GM18520 (cell line): ENCODE results near the gene CACNA1D.
"Not testable (repeated sequence)": the region's sequence is repeated elsewhere in the genome, so short reads cannot be mapped to it uniquely, and the experiment has no call there.

ENCODE experiments used
- ATAC-seq: cut with Tn5 transposase; IDR thresholded peaks from one replicate; pipeline ENCODE4 v1.9.1; 2021; ENCODE audit not compliant: unreplicated experiment

Gene CACNA1D

DNA sequence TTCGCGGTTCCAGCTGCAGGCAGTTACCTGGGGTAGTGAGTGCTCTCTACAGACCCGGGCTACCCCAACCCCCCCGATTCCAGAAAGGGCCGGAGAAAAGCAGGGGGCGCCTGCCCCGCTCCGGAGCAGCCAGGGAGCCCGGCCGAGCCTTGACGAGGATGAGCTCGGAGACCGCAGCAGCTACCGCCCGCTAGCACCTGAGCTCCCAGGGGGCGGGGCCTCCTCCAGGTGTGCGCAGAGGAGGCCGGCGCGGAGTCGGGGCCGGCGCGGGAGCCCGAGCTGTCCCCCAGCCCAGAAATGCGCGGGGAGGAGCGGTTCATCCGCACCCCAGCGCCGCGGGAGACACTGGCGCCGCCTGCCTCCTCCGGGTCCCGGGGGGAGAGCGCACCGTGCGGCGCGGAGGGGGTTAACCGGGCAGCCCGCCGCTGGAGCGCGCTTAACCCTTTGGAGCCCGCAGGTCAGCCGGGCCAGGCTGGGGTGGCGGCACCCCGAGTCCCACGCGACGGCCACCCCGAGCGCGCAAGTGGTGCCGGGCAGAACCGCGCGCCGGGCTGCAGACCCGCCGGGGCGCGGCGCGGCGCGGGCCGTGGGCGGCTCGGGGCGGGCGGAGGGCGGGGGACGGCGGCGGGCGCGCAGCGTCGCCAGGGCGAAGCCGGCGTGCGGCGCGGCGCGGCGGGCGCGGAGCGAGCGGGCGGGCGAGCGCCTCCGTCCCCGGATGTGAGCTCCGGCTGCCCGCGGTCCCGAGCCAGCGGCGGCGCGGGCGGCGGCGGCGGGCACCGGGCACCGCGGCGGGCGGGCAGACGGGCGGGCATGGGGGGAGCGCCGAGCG lies at the start of gene CACNA1D:
TSS of gene CACNA1D (plus strand) at position 649 of the 829 bp plus-strand sequence. CDS start 556 bp downstream, outside the sequence.
- ATAC-seq = no peak

DNA sequence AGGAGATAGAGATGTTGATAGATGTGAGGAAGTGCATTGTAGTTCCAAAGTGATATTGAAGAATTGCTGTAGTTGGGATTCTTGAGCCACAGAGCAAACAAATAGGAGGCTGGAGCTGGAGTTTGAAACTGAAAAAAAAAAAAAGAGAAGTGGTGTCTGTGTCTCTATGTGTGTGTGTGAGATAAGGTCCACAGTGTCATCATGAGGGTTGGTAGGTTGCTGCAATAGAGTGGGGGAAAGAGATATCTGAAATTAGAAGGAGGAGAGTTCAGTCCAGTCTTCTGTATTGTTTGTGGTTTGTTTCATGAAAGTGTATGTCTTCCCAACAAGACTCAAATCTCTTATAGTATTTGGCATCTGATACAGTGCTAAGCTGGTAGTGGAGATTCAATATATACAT lies 37.3 kb upstream of the CACNA1D start:
- no peak for ATAC-seq

DNA sequence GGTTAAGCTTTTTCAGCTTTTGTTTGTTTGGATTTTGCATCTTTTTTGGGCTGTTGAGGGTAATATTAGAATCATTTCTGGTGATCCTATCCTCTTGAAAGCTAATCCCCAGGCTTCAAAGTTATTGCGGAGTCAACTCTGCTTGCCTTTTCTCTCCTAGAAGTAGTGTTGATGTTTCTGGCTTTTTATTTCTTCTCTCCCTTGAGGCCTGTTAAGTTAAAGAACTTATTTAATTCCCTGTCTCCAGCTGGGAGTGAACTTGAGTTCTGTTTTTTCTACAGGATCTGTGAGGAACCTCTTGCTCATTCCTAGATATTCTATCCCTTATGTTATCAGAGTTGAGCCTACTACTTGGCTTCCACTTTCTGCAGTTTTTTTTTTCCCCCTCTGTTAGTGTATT lies 34.1 kb upstream of the CACNA1D start:
- no peak for ATAC-seq

DNA sequence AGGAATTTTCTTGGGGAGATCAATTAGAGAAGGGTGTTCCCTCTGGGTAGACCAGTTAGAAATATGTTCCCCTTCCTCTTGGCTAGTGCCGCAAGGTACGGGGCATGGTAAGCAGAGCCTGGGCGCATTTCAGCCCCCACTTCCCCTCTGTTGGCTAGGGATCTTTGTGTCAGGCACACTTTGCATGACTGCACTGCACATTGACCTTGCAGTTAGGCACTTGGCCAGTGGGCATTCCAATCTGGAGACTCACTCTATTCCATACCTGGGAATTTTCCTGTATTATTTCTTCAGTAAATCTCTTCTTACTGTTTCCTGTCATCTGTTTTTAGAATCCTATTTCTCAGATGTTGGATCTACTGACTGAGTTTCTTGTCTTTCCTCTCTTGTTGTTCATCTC lies 30.0 kb upstream of the CACNA1D start:
- no peak for ATAC-seq

DNA sequence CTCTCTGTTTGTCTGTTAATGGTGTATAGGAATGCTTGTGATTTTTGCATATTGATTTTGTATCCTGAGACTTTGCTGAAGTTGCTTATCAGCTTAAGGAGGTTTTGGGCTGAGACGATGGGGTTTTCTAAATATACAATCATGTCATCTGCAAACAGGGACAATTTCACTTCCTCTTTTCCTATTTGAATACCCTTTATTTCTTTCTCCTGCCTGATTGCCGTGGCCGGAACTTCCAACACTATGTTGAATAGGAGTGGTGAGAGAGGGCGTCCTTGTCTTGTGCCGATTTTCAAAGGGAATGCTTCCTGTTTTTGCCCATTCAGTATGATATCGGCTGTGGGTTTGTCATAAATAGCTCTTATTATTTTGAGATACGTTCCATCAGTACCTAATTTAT lies 24.7 kb upstream of the CACNA1D start:
- ATAC-seq = not testable (repeated sequence)

DNA sequence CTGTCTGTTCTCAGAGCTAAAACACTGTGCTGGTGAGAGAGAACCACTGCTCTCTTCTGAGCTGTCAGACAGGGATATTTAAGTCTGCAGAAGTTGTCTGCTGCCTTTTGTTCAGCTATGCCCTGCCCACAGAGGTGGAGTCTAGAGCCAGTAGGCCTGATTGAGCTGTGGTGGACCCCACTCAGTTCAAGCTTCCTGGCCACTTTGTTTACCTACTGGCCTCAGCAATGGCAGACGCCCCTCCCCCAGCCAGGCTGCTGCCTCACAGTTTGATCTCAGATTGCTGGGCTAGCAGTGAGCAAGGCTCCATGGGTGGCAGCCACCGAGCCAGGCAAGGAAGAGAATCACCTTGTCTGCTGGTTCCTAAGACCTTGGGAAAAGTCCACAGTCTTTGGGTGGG lies 21.0 kb upstream of the CACNA1D start:
- no peak for ATAC-seq

DNA sequence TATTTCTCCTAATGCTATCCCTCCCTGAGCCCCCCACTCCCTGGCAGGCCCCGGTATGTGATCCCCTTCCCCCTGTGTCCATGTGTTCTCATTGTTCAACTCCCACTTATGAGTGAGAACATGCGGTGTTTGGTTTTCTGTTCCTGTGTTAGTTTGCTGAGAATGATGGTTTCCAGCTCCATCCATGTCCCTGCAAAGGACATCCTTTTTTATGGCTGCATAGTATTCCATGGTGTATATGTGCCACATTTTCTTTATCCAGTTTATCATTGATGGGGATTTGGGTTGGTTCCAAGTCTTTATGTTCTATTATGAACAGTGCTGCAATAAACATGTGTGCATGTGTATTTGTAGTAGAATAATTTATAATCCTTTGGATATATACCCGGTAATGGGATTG lies 18.0 kb upstream of the CACNA1D start:
- ATAC-seq = not testable (repeated sequence)

DNA sequence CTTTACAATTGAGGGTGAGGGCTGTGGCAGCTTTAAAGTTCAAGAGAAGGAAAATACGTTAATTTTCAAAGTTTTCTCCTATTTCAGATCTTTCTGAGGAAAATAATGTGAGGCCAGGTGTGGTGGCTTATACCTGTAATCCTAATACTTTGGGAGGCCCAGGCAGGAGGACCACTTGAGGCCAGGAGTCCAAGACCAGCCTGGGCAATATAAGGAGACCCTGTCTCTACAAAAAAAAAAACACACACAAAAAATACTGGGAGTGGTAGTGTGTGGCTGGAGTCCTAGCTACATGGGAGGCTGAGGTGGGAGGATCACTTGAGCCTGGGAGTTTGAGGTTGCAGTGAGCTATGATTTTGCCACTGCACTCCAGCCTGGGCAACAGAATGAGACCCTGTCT lies 16.7 kb upstream of the CACNA1D start:
- not testable (repeated sequence) for ATAC-seq

DNA sequence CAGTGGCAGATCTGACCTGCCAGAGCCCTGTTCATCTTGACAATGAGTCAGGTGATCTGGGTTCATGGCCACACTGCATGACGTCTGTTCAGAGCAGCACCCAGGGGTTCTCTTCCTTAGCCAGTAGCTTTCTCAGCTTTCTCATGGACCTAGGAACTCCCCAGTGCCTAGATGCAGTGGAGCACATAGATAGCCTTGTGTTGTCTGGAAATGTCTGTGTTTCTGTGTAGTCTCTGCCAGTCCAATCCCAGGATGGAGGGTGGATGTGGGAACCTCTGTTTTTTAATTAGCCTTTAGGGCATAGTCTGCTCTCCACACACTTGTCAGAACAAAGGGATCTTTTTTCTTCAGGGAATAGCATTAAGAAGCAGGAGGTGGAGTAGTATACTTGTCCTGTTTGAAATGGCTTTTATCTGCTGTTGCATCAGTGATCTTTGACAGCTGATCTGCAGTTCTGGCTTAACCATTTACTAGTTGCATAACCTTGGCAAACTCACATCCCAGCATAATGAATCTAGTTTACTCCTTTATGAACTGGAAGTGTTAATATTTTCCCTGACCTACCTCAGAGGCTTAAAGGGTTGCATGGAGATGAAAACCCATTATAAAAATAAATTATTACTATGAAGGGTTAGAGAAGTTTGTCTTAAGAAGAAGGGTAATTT lies 16.1 kb upstream of the CACNA1D start:
- ATAC-seq = no peak

DNA sequence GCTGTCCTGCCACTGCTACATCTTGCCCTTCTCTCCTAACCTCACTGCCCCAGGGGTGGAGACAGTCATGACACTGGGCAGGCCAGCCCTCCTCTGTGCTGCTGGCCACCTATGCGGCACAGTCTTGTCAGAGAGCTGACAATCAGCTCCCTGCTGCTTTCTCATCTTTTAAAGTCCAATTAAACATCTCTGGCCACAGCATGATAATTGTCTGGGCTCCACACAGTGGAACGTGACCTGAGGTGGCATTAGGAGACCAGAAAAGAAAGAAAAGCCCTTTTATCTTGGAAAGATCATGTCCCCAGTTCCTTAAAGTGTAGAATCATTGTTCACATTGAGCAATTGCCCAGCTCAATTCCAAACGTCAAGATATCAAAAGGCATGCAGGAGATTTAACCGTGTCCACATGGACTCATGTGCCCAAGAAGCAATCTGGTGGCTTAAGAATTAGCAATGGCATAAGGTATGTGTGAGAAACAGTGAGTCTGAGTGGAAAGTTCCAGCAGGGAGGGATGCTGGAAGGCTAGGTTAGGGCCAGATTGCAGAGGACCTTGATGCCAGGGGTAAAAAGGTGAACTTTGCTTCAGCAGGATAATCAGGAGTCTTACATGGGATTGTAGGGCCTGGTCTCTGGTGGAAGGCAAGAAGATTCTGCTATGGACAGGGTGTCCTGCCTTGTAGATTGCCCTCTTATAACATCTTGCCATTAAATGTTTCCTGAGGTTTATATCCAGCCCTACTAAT lies 15.3 kb upstream of the CACNA1D start:
- ATAC-seq = no peak

DNA sequence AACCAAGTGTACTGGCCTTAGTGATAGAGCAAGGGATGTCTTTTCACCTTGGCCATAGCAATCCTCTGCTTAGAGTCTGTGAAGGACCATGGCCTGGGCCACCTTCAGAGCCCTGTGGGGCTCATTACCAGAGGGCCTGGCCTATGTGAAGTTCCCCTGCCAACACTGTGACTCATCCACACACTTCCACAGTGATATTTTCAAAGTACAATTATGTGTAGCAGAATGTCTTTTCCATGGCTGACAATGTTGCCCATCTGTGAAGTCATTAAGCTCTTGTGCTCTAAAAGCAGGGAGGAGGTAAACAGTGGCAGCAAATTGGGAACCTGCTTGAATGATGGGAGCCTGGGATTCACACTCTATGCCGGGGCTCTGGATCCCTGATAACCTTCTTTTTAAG lies 12.2 kb upstream of the CACNA1D start:
- no peak for ATAC-seq

DNA sequence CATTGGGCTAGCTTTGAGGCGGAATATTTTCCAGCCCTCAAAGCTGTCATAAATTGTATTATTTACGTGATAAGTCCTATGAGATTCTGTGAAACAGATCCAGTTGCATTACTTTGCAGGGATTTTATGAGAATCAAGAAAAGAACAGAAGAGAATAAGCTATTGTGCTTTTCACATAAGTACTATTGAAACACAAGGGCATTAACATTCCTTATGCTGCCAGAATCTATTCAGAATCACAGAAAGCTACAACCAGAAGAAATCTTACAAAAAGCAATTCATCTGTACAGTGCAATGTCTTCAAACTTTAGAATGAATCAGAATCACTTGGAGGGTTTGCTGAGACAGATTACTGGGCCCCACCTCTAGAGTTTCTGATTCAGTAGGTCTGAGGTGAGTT lies 10.6 kb upstream of the CACNA1D start:
- no peak for ATAC-seq

DNA sequence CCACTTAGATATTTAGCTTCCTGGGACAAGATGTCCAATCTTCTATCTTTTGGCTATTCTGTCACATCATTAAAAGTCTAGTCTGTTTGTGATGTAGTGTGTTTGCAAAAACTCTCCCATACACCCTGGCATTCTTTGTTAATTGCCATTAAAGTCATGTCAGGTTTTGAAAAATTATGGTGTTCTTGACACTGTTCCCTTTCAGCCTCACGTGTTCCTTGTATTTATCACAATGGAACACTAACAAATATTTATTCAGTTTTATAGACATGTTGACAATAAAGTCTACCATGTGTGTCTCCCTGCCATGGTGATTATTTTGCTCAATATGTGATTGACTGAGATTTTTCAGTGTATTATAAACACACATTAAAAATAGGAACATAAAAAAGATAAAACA lies 9.4 kb upstream of the CACNA1D start:
- ATAC-seq = no peak

DNA sequence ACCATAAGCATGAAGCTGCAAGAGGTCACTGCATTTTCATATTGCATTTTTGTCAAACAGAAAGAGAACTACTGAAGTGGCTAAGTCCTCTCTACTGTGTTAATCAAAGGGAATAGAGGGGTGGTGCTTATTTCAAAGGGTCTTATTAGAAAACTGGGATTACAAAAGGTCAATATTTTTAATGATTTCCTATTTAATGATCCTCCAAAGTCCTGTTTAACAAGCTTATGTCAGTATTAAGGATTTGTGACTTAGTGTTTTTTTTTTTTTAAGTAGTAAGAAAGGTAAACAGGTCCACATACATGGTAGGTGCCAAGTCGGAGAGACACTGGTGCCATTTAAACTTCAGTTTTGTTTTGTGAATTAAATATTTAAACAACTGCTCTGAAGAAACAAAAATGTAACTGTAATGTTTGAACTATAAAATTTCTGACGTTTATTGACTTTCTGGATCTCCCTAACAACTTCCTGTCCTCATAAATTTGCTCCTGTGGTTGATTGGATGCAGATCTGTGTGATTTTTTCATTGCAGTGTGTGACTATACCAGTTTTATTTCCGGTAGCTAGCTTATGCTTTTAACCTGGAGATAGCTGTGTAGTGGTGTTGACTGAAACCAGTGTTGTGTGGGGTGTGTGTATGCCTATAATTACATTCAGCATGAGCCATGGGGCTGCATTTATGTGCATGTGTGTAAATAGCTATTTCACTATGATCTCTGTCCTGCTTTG lies 8.6 kb upstream of the CACNA1D start:
- ATAC-seq = no peak

DNA sequence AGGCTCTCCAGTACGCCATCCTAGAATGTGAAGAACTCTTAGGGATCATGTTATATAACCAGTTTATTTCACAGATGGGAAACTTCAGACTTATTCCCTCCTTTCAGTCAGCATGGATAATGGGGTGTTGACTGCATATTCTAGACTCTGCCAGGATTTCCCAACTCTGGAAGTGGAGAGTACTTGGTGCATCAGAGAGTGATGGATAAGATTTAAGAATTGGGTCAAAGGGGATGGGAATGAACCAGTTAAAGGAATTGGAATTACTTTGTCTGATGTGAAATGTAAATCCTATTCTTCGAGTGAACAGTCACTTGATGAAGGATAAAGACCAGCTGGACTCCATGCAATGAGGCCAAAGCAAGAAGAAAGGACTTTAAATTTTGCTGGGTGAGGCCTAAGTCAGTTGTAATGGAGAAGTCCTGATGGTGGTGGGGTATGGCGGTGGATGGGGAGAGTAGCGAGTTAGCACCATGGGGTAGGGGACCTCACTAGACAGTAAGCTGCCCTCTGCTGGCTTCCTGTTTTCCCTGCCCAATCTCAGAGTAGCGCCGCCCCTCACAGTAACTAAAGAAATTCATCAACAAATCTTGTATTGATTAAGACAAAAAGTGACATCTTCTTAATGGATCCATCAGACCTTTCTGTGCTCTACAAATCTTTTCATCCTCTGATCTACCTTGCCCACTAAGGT lies 7.3 kb upstream of the CACNA1D start:
- ATAC-seq = no peak

DNA sequence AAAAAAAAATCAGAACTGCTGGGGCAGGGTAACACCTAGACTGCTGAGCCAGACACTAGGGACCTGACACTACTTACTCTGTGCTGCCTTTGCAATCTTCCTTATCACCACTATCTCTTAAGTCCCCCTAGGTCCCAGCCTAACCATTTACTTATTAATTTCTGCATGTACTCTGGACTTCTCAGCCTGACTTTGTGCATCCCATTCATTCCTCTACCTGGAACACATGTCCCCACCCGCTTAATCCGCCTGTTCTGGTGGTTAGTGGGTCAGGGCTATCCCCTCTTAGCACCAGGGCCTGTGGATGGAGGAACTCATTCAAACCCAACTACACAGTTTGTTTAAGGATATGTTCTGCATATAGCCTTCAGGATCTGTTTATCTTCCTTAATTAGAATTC lies 5.0 kb upstream of the CACNA1D start:
- no peak for ATAC-seq

DNA sequence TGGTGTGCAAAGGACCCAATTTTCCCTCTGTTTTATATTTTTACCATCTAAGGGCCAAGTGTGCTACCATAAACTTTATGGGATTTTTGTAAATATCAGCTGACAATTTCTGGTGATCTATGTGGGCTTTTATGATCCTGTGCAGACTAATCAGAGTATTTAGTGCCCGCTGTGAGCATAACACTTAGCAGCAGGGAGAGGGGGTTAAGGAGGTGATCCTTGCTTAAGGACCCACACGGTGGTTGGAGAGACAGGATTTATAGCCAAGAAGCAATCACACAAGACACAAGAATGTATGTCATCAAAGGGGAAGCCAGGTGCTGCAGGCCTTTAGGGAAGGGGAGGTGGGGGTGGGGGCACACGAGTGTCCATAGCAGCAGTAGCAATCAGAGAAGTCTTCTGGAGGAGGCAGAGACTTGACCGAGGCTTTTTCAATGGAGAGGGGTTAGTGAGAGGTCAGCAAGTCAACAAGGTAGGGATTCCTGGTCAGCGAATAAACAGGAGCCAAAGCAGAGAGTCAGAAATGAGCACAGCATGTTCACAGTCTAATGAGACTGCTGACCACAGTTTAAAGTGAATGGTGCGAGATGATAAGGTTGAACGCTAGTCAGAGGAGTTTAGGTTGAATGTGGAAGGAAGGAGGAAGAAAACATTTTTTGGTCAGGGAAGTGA lies 4.5 kb upstream of the CACNA1D start:
- no peak for ATAC-seq

DNA sequence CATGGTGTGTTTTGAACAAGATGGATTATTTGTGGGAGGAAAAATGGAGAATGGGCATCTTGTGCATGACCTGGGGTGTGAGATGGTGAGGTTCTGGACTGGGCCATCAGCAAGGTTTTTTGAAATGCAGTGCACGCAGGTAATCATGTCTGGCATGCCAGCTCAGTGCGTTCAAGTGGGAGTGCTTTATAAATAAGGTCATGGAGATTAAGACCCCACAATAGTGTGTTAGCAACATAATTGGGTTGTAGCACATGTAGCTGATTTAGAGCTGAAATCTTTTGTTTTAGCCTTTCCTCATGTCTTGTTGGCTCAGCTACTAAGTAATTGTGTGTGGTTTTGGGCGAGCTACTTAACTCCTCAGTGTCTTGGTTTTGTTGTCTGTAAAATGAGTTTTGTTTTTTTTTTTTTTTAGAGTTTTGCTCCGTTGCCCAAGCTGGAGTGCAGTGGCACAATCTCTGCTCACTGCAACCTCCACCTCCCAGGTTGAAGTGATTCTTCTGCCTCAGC lies 3.9 kb upstream of the CACNA1D start:
- no peak for ATAC-seq

DNA sequence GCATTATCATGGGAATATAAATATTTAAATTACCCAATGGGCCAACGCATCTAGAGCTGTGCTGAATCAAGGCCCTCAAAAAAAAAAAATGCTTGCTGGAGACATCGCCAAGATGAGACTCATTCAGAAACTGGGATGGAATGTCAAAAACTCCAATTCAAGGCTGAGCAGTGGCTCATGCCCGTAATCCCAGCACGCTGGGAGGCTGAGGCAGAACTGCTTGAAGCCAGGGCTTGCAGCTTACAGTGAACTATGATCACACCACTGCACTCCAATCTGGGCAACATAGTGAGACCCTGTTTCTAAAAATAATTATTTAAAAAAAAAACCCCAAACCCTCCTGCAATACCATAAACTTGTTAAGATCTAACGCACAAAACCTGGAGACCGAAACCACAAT lies 3.1 kb upstream of the CACNA1D start:
- no peak for ATAC-seq

DNA sequence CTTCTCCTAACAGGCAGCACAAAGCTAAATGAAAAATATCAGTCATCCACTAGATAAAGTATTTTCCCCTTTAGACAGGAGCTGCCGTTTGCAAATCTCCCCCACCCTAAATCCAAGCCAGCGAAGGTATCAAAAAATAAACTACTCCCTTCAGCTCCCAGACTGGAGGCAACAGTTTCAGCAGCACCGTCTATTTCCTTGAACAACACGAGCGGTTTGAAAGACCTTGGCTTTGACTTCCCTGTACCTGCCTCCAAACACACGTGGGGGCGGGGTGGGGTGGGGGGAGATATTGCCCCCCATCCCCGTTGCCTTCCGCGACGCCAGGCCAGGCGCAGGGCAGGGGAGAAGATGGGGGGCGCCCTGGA lies 832 bp upstream of the CACNA1D start:
- no peak for ATAC-seq
